SK-N-SH treated with all-trans-retinoic acid at 6 μM for 48 hours (cell line): Measurements from ENCODE around the gene ZNF107.

ENCODE experiments used
- ATAC-seq: fragments of 200-7000 bp; cut with Tn5 transposase; 3 replicates; pipeline ENCODE4 v1.9.1; 2020; ENCODE audit warnings: mild to moderate bottlenecking, moderate library complexity
- ARNTL ChIP-seq: fragments of 450-650 bp; formaldehyde crosslinking; IDR thresholded peaks from 2 replicates; pipeline ENCODE4 v1.5.0; 2020; ENCODE audit warnings: low read depth, mild to moderate bottlenecking, moderate library complexity, borderline replicate concordance
- BACH2 ChIP-seq: fragments of 250-450 bp; sonication (Bioruptor Pico); IDR thresholded peaks from 2 replicates; pipeline ENCODE4 v1.9.0; 2021; ENCODE audit warnings: mild to moderate bottlenecking, borderline replicate concordance
- CSDC2 ChIP-seq: fragments of 250-450 bp; sonication (Bioruptor Pico); IDR thresholded peaks from 2 replicates; pipeline ENCODE4 v1.5.0; 2020; ENCODE audit warnings: mild to moderate bottlenecking, moderate library complexity
- ESRRG ChIP-seq: fragments of 250-450 bp; sonication (Bioruptor Pico); IDR thresholded peaks from 2 replicates; pipeline ENCODE4 v1.6.1; 2021; ENCODE audit warnings: mild to moderate bottlenecking
- GLIS3 ChIP-seq: fragments of 250-450 bp; sonication (Bioruptor Pico); IDR thresholded peaks from 2 replicates; pipeline ENCODE4 v1.5.0; 2020; ENCODE audit warnings: mild to moderate bottlenecking, moderate library complexity
- ISL1 ChIP-seq: fragments of 250-450 bp; sonication (Bioruptor Pico); IDR thresholded peaks from 2 replicates; pipeline ENCODE4 v2.1.2; 2022; ENCODE audit warnings: mild to moderate bottlenecking, moderate library complexity
- OSR1 ChIP-seq: fragments of 250-450 bp; sonication (Bioruptor Pico); IDR thresholded peaks from 2 replicates; pipeline ENCODE4 v1.8.0; 2022; ENCODE audit warnings: moderate library complexity, mild to moderate bottlenecking, inconsistent platforms
- PPARA ChIP-seq: fragments of 250-450 bp; sonication (Bioruptor Pico); IDR thresholded peaks from 2 replicates; pipeline ENCODE4 v1.5.0; 2020; ENCODE audit warnings: mild to moderate bottlenecking, borderline replicate concordance
- TCF4 ChIP-seq: fragments of 250-450 bp; sonication (Bioruptor Pico); IDR thresholded peaks from 2 replicates; pipeline ENCODE4 v1.8.0; 2021; ENCODE audit warnings: mild to moderate bottlenecking, moderate library complexity, borderline replicate concordance
- TOX ChIP-seq: fragments of 250-450 bp; sonication (Bioruptor Pico); IDR thresholded peaks from 2 replicates; pipeline ENCODE4 v1.8.0; 2021; ENCODE audit warnings: mild to moderate bottlenecking, moderate library complexity, borderline replicate concordance
- ZC3H10 ChIP-seq: fragments of 250-450 bp; sonication (Bioruptor Pico); IDR thresholded peaks from 2 replicates; pipeline ENCODE4 v1.5.1; 2021; ENCODE audit warnings: mild to moderate bottlenecking, moderate library complexity
- ZFP3 ChIP-seq: fragments of 250-450 bp; sonication (Bioruptor Pico); IDR thresholded peaks from 2 replicates; pipeline ENCODE4 v1.5.0; 2020; ENCODE audit warnings: mild to moderate bottlenecking, moderate library complexity
- ZFP30 ChIP-seq: fragments of 450-650 bp; formaldehyde crosslinking; IDR thresholded peaks from 2 replicates; pipeline ENCODE4 v1.5.0; 2022; ENCODE audit warnings: mild to moderate bottlenecking, moderate library complexity
- ZNF565 ChIP-seq: fragments of 450-650 bp; formaldehyde crosslinking; conservative IDR thresholded peaks from 2 replicates; pipeline ENCODE4 v1.5.0; 2020; ENCODE audit warnings: low read depth, mild to moderate bottlenecking, moderate library complexity
- ZNF70 ChIP-seq: fragments of 450-650 bp; formaldehyde crosslinking; IDR thresholded peaks from 2 replicates; pipeline ENCODE4 v1.5.0; 2020; ENCODE audit warnings: mild to moderate bottlenecking, moderate library complexity
- ZNF8 ChIP-seq: fragments of 450-650 bp; formaldehyde crosslinking; IDR thresholded peaks from 2 replicates; pipeline ENCODE4 v1.5.0; 2020; ENCODE audit warnings: mild to moderate bottlenecking, moderate library complexity
- TF ChIP-seq, protein P1 (sequence below): fragments of 250-450 bp; sonication (Bioruptor Pico); IDR thresholded peaks from 2 replicates; pipeline ENCODE4 v1.8.0; 2021; ENCODE audit warnings: low read depth, mild to moderate bottlenecking, moderate library complexity, borderline replicate concordance
- TF ChIP-seq, protein P2 (sequence below): fragments of 250-450 bp; sonication (Bioruptor Pico); IDR thresholded peaks from 2 replicates; pipeline ENCODE4 v1.5.1; 2021; ENCODE audit warnings: mild to moderate bottlenecking, moderate library complexity
- TF ChIP-seq, protein P3 (sequence below): fragments of 250-450 bp; sonication (Bioruptor Pico); IDR thresholded peaks from 2 replicates; pipeline ENCODE4 v1.5.1; 2020; ENCODE audit warnings: low read depth, mild to moderate bottlenecking, moderate library complexity
- TF ChIP-seq, protein P4 (sequence below): fragments of 250-450 bp; sonication (Bioruptor Pico); IDR thresholded peaks from 2 replicates; pipeline ENCODE4 v1.5.0; 2020; ENCODE audit warnings: mild to moderate bottlenecking, moderate library complexity

The ZNF107 gene

DNA sequence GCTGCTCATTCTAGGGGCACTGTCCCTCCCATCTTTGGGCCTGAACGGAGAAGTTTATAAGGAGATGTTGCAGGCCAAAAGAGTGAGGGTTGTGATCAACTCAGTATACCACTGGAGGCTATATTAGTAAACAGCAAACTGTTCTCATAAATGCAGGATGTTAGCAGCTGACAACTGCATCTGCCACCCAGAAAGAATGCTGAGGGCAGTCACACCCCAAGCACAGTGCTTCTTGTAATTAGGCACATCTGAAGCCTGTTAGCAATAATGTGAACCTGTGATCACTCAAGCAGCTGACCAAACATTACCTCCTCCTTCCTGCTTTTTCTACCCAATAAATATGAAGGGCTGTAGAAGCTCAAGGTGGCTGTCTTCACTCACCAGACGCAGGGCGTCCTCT is 89.9 kb downstream of the ZNF107 start:
- ATAC-seq = no peak
- TF ChIP-seq ZC3H10 (no peak), TCF4 (CRISPR knock-in tag) (no peak), OSR1 (CRISPR knock-in tag) (no peak), ZNF70 (CRISPR knock-in tag) (no peak), ZNF565 (no peak), GLIS3 (no peak), CSDC2 (CRISPR knock-in tag) (no peak), PPARA (CRISPR knock-in tag) (no peak), ARNTL (CRISPR knock-in tag) (no peak), BACH2 (CRISPR knock-in tag) (no peak), TOX (CRISPR knock-in tag) (no peak), ZNF8 (CRISPR knock-in tag) (no peak), ZFP30 (CRISPR knock-in tag) (no peak), ISL1 (CRISPR knock-in tag) (no peak), ESRRG (CRISPR knock-in tag) (no peak)
- TF ChIP-seq, protein P1, sequence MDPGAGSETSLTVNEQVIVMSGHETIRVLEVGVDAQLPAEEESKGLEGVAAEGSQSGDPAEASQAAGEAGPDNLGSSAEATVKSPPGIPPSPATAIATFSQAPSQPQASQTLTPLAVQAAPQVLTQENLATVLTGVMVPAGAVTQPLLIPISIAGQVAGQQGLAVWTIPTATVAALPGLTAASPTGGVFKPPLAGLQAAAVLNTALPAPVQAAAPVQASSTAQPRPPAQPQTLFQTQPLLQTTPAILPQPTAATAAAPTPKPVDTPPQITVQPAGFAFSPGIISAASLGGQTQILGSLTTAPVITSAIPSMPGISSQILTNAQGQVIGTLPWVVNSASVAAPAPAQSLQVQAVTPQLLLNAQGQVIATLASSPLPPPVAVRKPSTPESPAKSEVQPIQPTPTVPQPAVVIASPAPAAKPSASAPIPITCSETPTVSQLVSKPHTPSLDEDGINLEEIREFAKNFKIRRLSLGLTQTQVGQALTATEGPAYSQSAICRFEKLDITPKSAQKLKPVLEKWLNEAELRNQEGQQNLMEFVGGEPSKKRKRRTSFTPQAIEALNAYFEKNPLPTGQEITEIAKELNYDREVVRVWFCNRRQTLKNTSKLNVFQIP (CRISPR knock-in tag) = no peak
- TF ChIP-seq, protein P2, sequence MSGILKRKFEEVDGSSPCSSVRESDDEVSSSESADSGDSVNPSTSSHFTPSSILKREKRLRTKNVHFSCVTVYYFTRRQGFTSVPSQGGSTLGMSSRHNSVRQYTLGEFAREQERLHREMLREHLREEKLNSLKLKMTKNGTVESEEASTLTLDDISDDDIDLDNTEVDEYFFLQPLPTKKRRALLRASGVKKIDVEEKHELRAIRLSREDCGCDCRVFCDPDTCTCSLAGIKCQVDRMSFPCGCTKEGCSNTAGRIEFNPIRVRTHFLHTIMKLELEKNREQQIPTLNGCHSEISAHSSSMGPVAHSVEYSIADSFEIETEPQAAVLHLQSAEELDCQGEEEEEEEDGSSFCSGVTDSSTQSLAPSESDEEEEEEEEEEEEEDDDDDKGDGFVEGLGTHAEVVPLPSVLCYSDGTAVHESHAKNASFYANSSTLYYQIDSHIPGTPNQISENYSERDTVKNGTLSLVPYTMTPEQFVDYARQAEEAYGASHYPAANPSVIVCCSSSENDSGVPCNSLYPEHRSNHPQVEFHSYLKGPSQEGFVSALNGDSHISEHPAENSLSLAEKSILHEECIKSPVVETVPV (CRISPR knock-in tag) = no peak
- TF ChIP-seq, protein P3, sequence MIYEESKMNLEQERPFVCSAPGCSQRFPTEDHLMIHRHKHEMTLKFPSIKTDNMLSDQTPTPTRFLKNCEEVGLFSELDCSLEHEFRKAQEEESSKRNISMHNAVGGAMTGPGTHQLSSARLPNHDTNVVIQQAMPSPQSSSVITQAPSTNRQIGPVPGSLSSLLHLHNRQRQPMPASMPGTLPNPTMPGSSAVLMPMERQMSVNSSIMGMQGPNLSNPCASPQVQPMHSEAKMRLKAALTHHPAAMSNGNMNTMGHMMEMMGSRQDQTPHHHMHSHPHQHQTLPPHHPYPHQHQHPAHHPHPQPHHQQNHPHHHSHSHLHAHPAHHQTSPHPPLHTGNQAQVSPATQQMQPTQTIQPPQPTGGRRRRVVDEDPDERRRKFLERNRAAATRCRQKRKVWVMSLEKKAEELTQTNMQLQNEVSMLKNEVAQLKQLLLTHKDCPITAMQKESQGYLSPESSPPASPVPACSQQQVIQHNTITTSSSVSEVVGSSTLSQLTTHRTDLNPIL = no peak
- TF ChIP-seq, protein P4, sequence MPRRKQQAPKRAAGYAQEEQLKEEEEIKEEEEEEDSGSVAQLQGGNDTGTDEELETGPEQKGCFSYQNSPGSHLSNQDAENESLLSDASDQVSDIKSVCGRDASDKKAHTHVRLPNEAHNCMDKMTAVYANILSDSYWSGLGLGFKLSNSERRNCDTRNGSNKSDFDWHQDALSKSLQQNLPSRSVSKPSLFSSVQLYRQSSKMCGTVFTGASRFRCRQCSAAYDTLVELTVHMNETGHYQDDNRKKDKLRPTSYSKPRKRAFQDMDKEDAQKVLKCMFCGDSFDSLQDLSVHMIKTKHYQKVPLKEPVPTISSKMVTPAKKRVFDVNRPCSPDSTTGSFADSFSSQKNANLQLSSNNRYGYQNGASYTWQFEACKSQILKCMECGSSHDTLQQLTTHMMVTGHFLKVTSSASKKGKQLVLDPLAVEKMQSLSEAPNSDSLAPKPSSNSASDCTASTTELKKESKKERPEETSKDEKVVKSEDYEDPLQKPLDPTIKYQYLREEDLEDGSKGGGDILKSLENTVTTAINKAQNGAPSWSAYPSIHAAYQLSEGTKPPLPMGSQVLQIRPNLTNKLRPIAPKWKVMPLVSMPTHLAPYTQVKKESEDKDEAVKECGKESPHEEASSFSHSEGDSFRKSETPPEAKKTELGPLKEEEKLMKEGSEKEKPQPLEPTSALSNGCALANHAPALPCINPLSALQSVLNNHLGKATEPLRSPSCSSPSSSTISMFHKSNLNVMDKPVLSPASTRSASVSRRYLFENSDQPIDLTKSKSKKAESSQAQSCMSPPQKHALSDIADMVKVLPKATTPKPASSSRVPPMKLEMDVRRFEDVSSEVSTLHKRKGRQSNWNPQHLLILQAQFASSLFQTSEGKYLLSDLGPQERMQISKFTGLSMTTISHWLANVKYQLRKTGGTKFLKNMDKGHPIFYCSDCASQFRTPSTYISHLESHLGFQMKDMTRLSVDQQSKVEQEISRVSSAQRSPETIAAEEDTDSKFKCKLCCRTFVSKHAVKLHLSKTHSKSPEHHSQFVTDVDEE (CRISPR knock-in tag) = no peak

DNA sequence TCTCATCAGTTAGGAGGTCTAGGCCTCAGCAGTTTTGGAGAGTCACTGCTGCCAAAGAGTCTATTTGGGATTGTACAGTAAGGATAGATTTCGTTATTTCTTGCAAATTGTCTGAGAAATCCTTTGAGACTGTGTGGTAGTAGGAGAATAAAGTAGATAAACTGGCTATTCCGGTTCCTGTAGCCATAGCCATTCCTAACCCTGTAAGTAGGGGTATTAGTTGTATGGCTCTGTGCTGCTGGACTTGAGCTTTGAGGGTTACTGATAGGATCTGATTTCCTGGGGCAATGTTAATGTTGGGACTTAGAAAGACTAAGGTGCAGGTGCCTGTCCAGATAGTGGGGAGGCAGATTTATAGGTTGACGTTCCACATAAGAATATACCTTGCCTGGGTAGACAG is 92.2 kb downstream of the ZNF107 start:
- TF ChIP-seq GLIS3 (no peak), ZFP3 (CRISPR knock-in tag) (no peak)
- ATAC-seq = no peak
